ENCODE results near the gene TRIM26.

TRIM26 gene

GRCh38 chr6:30198166-30199084, 14.8 kb downstream of the TRIM26 start:
- no peak for DNase-seq (ENCODE audit: low read depth)
- H3K4me3 ChIP-seq (ENCODE audit: control insufficient read depth, low read depth, low read length) = no peak overlapping the region
- no peak for TF ChIP-seq CTCF (IDR thresholded peaks at IDR 0.05; ENCODE audit: control insufficient read depth, insufficient read depth, low read depth, low read length, missing control alignments)

GRCh38 chr6:30196376-30196775, 16.8 kb downstream of the TRIM26 start:
- no peak for DNase-seq (ENCODE audit: low read depth)
- no peak for TF ChIP-seq CTCF (IDR thresholded peaks at IDR 0.05; ENCODE audit: control insufficient read depth, insufficient read depth, low read depth, low read length, missing control alignments)
- H3K4me3 ChIP-seq (ENCODE audit: control insufficient read depth, low read depth, low read length) = no peak overlapping the region

- DNase-seq (ENCODE audit: low read depth) = no peak
- H3K4me3 ChIP-seq (ENCODE audit: control insufficient read depth, low read depth, low read length) = no peak overlapping the region
- no peak for TF ChIP-seq CTCF (IDR thresholded peaks at IDR 0.05; ENCODE audit: control insufficient read depth, insufficient read depth, low read depth, low read length, missing control alignments)
These were observed 17.3 kb downstream of the TRIM26 start for GRCh38 chr6:30195951-30196350.

- no peak overlapping the region for H3K4me3 ChIP-seq (ENCODE audit: control insufficient read depth, low read depth, low read length)
- no peak for DNase-seq (ENCODE audit: low read depth)
- no peak for TF ChIP-seq CTCF (IDR thresholded peaks at IDR 0.05; ENCODE audit: control insufficient read depth, insufficient read depth, low read depth, low read length, missing control alignments)
These were observed 18.2 kb downstream of the TRIM26 start for GRCh38 chr6:30194797-30195690.

- TF ChIP-seq CTCF (IDR thresholded peaks at IDR 0.05; ENCODE audit: control insufficient read depth, insufficient read depth, low read depth, low read length, missing control alignments) = no peak
- no peak for DNase-seq (ENCODE audit: low read depth)
- H3K4me3 ChIP-seq (ENCODE audit: control insufficient read depth, low read depth, low read length) = no peak overlapping the region
These were observed 21.1 kb downstream of the TRIM26 start for GRCh38 chr6:30192076-30192475.

GRCh38 chr6:30188541-30188940, 24.7 kb downstream of the TRIM26 start:
- no peak for TF ChIP-seq CTCF (IDR thresholded peaks at IDR 0.05; ENCODE audit: control insufficient read depth, insufficient read depth, low read depth, low read length, missing control alignments)
- H3K4me3 ChIP-seq (ENCODE audit: control insufficient read depth, low read depth, low read length) = no peak overlapping the region
- DNase-seq (ENCODE audit: low read depth) = no peak
